Measurements from ENCODE around the gene FAM110A.
"Not testable (repeated sequence)": the region's sequence is repeated elsewhere in the genome, so short reads cannot be mapped to it uniquely, and the experiment has no call there.

Gene FAM110A

DNA sequence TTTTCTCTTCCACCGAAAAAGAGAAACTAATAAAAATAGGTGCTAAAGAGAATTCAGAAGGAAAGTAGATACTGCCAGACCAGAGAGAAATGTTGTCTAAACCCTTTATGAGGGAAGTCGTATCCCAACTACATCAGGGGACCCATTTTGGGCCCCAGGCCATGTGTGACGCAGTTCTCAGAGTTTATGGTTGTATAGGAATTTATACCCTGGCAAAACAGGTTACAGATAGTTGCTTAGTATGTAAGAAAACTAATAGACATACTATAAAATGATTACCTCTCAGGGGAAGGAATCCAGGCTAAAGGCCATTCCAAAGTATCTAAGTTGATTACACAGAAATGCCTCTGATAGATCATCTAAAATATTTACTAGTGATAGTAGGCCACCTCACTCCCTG, 36.6 kb upstream of the FAM110A start:
- H3K27me3 ChIP-seq (ENCODE audit: insufficient read depth, low read depth), result no peaks in the 10 kb centered on the region
- H4K20me1 ChIP-seq (ENCODE audit: insufficient read depth), result no peaks in the 10 kb centered on the region
- no peaks in the 10 kb centered on the region for H3K36me3 ChIP-seq (ENCODE audit: insufficient read depth)
- no peak overlapping the region for H3K4me2 ChIP-seq
- no peak for TF ChIP-seq CTCF (conservative IDR thresholded peaks at IDR 0.05; ENCODE audit: low read depth, low read length)
- no peak overlapping the region for H3K27ac ChIP-seq
- H2AFZ ChIP-seq (ENCODE audit: low read depth), result no peak overlapping the region
- no peak overlapping the region for H3K9ac ChIP-seq
- no peaks in the 10 kb centered on the region for H3K4me1 ChIP-seq (ENCODE audit: low read depth, poor library complexity, severe bottlenecking)
- H3K4me3 ChIP-seq (IDR thresholded peaks at IDR 0.05; ENCODE audit: insufficient read depth, low read depth, low read length), result no peak overlapping the region
- H3K79me2 ChIP-seq (ENCODE audit: insufficient read depth, low read depth), result no peaks in the 10 kb centered on the region

DNA sequence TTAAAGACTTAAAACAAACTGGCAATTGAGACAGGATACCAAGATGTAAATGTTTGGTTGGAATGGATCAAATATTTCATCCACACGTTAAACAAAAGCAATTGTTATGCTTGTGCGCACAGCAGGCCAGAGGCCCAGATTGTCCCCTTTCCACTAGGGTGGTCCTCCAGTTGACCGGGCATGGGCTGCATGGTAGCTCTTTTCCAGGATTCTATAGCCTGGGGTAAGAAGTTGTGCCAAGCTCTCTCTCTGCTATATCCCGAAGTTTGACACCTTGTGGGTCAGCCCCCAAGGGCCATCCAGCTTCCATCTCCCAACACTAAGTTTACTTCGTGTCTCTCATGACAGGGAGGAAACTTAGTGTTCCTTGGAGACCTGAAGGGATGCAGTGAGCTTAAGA, 34.8 kb upstream of the FAM110A start:
- H3K4me1 ChIP-seq (ENCODE audit: low read depth, poor library complexity, severe bottlenecking); H2AFZ ChIP-seq (ENCODE audit: low read depth); H3K79me2 ChIP-seq (ENCODE audit: insufficient read depth, low read depth); H3K9ac ChIP-seq; H3K27me3 ChIP-seq (ENCODE audit: insufficient read depth, low read depth); H3K4me3 ChIP-seq (IDR thresholded peaks at IDR 0.05; ENCODE audit: insufficient read depth, low read depth, low read length); H3K4me2 ChIP-seq; H3K36me3 ChIP-seq (ENCODE audit: insufficient read depth); H4K20me1 ChIP-seq (ENCODE audit: insufficient read depth); H3K27ac ChIP-seq: not testable (repeated sequence)

DNA sequence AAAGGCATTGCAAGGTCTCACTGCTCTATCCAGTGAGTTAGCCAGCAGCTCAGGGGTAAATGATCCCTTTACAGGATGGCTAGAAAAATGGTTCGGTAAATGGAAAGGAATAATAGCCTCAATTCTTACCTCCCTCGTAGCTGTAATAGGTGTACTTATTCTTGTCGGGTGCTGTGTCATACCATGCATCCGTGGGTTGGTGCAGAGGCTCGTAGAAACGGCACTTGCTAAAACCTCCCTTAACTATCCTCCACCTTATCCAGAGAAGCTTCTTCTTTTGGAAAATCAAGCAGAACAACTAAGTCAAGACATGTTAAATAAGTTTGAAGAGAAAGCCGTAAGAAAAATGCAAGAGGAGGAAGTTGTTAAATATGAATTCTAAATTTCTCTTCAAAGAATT, 33.5 kb upstream of the FAM110A start:
- H3K9ac ChIP-seq; H2AFZ ChIP-seq (ENCODE audit: low read depth); H3K4me3 ChIP-seq (IDR thresholded peaks at IDR 0.05; ENCODE audit: insufficient read depth, low read depth, low read length); H3K4me1 ChIP-seq (ENCODE audit: low read depth, poor library complexity, severe bottlenecking); H4K20me1 ChIP-seq (ENCODE audit: insufficient read depth); H3K27ac ChIP-seq; H3K4me2 ChIP-seq; H3K27me3 ChIP-seq (ENCODE audit: insufficient read depth, low read depth); H3K79me2 ChIP-seq (ENCODE audit: insufficient read depth, low read depth); H3K36me3 ChIP-seq (ENCODE audit: insufficient read depth): not testable (repeated sequence)

DNA sequence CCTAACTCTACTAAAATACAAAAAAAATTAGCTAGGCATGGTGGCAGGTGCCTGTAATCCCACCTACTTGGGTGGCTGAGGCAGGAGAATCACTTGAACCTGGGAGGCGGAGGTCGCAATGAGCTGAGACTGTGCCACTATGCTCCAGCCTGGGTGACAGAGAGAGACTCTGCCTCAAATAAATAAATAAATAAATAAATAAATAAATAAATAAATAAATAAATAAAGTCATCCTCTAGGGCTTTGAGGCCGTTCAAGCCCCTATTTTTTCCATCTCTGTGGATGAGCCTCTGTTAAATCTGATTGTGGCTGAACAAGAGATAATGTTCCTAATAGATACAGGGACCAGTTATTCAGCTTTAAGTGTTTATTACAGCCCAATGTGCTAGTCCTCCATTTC, 31.8 kb upstream of the FAM110A start:
- Histone ChIP-seq H3K27me3 (ENCODE audit: insufficient read depth, low read depth) (no peaks in the 10 kb centered on the region), H3K9ac (no peak overlapping the region), H3K36me3 (ENCODE audit: insufficient read depth) (no peaks in the 10 kb centered on the region), H3K4me1 (ENCODE audit: low read depth, poor library complexity, severe bottlenecking) (no peaks in the 10 kb centered on the region), H3K4me2 (no peak overlapping the region), H3K27ac (no peak overlapping the region), H2AFZ (ENCODE audit: low read depth) (no peak overlapping the region), H3K79me2 (ENCODE audit: insufficient read depth, low read depth) (no peaks in the 10 kb centered on the region), H3K4me3 (IDR thresholded peaks at IDR 0.05; ENCODE audit: insufficient read depth, low read depth, low read length) (no peak overlapping the region), H4K20me1 (ENCODE audit: insufficient read depth) (no peaks in the 10 kb centered on the region)
- no peak for TF ChIP-seq CTCF (conservative IDR thresholded peaks at IDR 0.05; ENCODE audit: low read depth, low read length)

DNA sequence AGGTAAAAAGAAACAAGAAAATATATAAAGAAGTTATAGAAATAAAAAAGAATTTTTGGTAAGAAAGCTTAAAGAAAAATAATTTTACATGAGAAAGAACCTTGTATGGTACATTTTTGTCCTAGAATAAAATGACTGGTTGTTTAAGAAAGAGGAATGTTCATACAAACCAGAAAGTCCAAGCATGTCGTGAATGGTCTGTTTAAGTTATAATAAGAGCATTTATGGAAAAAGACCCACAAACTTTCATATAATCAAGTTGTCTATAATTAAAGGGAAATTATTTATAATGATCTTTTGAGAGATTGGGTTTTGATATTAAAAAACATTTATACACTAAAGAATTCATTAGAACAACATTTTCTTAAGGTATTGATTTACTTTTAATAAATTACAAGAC, 27.8 kb upstream of the FAM110A start:
- Histone ChIP-seq H3K79me2 (ENCODE audit: insufficient read depth, low read depth) (no peaks in the 10 kb centered on the region), H3K36me3 (ENCODE audit: insufficient read depth) (no peaks in the 10 kb centered on the region), H3K27me3 (ENCODE audit: insufficient read depth, low read depth) (no peaks in the 10 kb centered on the region), H2AFZ (ENCODE audit: low read depth) (no peak overlapping the region), H3K4me3 (IDR thresholded peaks at IDR 0.05; ENCODE audit: insufficient read depth, low read depth, low read length) (no peak overlapping the region), H3K4me2 (no peak overlapping the region), H3K4me1 (ENCODE audit: low read depth, poor library complexity, severe bottlenecking) (no peaks in the 10 kb centered on the region), H3K9ac (no peak overlapping the region), H3K27ac (no peak overlapping the region), H4K20me1 (ENCODE audit: insufficient read depth) (no peaks in the 10 kb centered on the region)
- TF ChIP-seq CTCF (conservative IDR thresholded peaks at IDR 0.05; ENCODE audit: low read depth, low read length), result no peak

GRCh38 chr20:811776-812434, 21.6 kb upstream of the FAM110A start:
- H3K27me3 ChIP-seq (ENCODE audit: insufficient read depth, low read depth); H3K4me3 ChIP-seq (IDR thresholded peaks at IDR 0.05; ENCODE audit: insufficient read depth, low read depth, low read length); H2AFZ ChIP-seq (ENCODE audit: low read depth); H4K20me1 ChIP-seq (ENCODE audit: insufficient read depth); H3K4me1 ChIP-seq (ENCODE audit: low read depth, poor library complexity, severe bottlenecking); H3K27ac ChIP-seq; H3K4me2 ChIP-seq; H3K79me2 ChIP-seq (ENCODE audit: insufficient read depth, low read depth); H3K9ac ChIP-seq; H3K36me3 ChIP-seq (ENCODE audit: insufficient read depth): not testable (repeated sequence)

GRCh38 chr20:812435-812814, 21.1 kb upstream of the FAM110A start:
- H4K20me1 ChIP-seq (ENCODE audit: insufficient read depth); H3K9ac ChIP-seq; H3K4me3 ChIP-seq (IDR thresholded peaks at IDR 0.05; ENCODE audit: insufficient read depth, low read depth, low read length); H3K4me2 ChIP-seq; H3K4me1 ChIP-seq (ENCODE audit: low read depth, poor library complexity, severe bottlenecking); H3K27me3 ChIP-seq (ENCODE audit: insufficient read depth, low read depth); H2AFZ ChIP-seq (ENCODE audit: low read depth); H3K36me3 ChIP-seq (ENCODE audit: insufficient read depth); H3K79me2 ChIP-seq (ENCODE audit: insufficient read depth, low read depth); H3K27ac ChIP-seq: not testable (repeated sequence)
